Activated naive CD4-positive, alpha-beta T cell (primary cell): ENCODE data around the gene C13orf42.

Source experiments
- DNase-seq, 4 experiments: peaks; one replicate each; lab custom pipeline; 2025; lab: John Stamatoyannopoulos, UW

Gene C13orf42

GRCh38 chr13:51033421-51034185 is 77.5 kb downstream of the C13orf42 start:
- DNase-seq, result no peak

DNA sequence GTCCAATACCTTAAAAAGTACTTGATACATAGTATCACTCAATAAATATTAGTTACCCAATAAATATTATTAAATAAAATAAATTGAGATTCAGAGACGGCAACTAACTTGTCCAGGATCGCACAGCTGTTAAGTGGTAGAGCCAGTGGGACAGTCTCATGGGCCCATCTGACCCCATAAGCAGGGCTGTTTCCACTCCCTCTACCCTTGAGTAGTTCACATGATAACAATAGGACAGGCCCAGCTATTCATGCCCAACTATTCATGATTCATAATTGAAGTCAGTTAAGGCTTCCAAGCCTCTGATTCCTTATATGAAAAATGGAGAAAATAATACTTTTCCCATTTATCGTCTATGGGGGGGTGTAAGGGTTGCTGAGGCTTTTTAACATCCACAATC is 78.2 kb downstream of the C13orf42 start:
- DNase-seq, result no peak
